ENCODE data around the gene RCOR1.
"Not testable (repeated sequence)": the region's sequence is repeated elsewhere in the genome, so short reads cannot be mapped to it uniquely, and the experiment has no call there.

The RCOR1 gene

GRCh38 chr14:102758087-102758486 is 165.6 kb downstream of the RCOR1 start:
- DNase-seq, result no peak

DNA sequence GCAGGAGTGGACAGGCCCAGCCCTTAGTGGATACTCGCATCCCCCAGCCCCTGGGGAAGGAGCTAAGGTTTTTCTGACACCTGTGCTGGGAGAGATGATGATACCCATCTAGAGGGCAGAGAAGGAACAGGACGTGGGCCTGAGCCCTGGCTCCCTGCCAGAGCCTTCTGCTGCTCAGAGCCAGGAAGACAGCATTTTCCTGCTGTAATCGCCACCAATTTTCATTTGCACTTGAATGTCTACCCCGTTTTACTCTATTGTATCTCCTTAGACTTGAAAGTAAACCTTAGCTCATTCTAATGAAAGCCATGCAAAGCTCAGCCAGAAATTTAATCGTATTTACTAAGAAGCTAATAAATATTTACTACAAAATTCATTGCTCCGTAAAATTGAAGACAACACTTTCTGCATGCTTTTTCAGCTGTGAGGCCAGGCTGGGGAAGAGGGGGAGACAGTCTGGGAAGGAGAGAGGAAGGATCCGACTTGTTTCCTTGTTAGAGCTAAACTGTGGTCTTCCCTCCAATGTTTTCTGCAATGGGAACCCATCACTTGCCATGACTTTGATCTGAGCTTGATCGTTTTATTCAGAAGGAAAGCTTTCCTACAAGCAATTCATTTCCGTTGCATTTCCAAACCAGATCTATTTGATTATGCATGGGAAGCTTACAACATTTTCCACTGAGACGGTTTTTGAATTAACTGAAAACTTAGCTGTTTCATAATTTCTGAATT is 167.2 kb downstream of the RCOR1 start:
- DNase-seq, result no peak

DNA sequence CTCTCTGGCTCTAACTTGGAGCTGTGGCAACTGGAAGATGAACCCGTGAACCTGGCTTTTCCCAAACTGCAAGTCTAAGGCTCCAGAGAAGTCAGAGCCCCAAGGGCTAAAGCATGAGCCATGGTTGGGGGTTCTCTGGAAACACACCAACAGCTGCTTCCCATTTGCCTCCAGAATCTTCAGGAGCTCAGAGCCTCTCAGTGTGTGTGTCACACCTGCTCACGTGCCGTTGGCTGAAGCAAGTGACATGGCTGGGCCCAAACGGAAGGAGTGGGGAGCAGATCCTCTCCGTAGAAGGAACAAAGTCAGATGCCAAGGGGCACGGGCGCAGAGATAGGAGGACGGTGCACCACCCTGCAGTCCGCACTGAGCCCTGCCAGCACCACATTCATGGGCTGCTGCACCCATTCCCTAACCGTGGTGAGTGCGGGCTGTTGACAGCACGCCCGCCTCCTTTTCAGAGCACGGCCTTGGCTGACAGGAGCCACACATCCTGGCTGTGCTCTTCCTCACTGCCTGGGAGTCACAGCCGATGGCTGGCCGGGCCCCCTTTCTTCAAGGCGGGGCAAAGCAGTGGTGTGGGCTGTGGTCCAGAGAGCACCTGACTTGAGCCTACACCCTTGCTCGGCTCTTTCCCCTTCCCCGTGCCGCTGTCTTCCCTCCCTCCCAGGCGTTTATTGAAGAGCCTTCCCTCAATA is 168.2 kb downstream of the RCOR1 start:
- no peak for DNase-seq

- no peak for DNase-seq
Observed at GRCh38 chr14:102761206-102761605, 168.8 kb downstream of the RCOR1 start.

GRCh38 chr14:102764220-102764671 is 171.8 kb downstream of the RCOR1 start:
- no peak for DNase-seq

DNA sequence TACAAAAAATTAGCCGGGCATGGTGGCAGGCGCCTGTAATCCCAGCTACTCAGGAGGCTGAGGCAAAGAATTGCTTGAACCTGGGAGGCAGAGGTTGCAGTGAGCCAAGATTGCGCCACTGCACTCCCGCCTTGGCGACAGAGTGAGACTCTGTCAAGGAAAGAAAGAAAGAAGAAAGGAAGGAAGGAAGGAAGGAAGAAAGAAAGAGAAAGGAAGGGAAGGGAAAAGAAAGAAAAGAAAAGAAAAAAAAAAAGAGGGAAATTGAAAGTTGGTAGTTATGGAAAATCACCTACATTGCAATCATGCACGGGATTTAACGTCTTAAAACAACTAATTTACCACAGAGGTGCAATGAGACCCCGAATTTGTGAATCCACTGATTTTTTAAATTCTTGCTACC is 173.3 kb downstream of the RCOR1 start:
- DNase-seq, result not testable (repeated sequence)

- peak; percentile 21 for DNase-seq
Observed at GRCh38 chr14:102768223-102769048, 176.0 kb downstream of the RCOR1 start.

DNA sequence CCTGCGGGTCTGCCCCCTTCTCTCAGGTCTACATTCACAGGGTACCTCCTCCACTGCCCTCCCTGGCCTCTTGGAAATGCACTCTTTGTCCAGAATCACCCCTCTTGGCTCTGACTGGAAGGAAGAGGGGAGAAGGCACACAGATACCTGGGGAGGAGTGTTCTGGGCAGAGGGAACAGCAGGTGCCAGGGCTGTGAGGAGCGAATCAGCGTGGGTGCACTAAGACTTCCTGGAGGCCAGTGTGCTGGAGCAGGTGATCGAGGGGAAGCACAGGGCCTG is 176.5 kb downstream of the RCOR1 start:
- no peak for DNase-seq

DNA sequence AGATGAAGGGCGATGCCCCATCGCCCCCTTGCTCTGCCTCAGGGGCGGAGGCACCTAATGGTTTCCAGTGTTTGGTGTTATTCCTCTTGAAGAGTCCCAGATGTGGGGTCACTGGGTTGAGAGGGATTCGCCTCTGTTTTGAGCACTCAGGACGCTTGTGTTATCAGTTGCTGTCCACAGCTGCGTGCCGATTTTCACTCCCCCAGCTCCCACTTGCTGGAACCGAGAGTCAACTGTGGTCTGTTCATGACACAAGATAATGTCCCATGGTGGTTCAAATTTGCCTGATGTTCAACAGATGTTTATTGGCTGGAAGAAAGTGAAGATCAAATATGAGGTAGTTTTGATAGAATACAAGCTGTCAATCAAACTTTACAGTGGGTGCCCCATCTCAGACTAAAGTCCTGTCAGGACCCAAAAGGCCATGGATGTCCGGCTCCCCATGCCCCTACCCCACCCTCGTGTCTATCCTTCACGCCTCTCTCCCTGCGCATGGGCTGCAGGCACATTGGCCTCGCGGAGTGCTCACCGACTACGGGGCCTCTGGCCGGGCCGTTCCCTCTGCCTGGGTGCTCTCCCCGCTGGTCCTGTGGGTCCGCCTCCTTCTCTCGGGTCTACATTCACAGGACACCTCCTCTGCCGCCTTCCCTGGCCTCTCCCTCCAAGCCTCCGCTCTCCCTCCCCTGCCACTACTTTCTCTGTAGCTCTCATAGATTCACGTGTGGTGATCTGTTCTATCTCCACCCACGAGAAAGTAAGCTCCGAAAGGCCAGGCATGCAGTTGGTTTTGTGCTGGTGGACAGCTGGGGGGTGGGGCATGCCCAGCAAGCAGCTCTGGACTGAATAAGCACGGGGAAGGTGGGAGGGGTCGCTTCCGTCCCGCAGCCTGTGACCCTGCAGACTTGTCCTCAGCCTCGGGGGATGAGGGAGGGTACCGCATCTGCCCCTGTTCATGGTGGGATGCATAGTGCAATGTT is 178.0 kb downstream of the RCOR1 start:
- DNase-seq, result no peak

- DNase-seq, result no peak
Observed at GRCh38 chr14:102771144-102771543, 178.7 kb downstream of the RCOR1 start.

GRCh38 chr14:102772781-102773570 is 180.5 kb downstream of the RCOR1 start:
- DNase-seq, result no peak

- DNase-seq, result peak; percentile 79
Observed at GRCh38 chr14:102774391-102775153, 182.1 kb downstream of the RCOR1 start.

GRCh38 chr14:102775855-102776760 is 183.7 kb downstream of the RCOR1 start:
- DNase-seq, result no peak

DNA sequence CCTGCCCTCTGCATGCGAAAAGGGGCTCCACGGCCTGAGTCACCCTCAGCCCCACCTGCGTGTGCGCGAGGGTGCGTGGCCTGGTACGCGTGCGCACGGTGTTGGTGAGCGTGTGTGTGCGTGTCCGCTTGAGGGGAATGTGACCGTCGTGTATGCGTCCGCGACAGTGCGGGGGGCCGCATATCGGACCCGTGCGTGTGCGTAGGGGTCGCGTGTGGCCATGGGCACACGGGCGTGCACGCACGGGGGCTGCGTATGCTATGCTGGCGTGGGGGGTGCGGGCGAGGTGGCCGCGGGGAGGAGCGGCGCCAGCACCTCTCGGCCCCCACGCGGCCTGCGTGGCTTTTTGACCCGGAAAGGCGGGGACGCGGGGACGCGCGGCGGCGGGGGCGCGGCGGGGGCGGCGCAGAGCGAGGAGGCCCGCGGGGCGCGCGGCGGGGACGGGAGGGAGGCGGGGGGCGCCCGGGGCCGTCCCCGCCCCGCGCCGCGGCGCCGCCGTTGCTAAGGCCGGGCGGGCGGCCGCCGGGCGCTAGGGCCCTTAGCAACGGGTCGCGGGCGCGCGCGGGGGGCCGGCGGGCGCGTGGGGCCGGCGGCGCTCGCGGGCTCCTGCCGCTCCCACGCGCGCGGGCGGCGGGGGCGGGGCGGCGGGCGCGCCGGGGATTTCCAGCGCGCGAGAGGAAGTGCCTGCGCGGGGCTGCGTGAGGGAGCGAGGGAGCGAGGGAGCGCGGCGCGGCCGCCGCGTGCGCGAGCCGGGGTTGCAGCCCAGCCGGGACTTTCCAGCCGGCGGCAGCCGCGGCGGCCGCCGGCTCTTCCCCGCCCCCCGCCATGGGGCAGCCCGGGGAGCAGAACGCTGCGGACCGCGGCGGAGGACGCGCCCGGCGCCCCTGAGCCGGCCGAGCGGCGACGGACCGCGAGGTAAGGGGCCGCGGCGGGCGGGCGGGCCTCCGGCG is 184.6 kb downstream of the RCOR1 start, which contains the start of gene TRAF3:
TSS of gene TRAF3 (plus strand) at position 689 of the 950 bp plus-strand sequence. CDS start 92,753 bp downstream, outside the sequence.
- DNase-seq, result peak; percentile 93

GRCh38 chr14:102777711-102778337 is 185.4 kb downstream of the RCOR1 start:
- DNase-seq, result no peak

DNA sequence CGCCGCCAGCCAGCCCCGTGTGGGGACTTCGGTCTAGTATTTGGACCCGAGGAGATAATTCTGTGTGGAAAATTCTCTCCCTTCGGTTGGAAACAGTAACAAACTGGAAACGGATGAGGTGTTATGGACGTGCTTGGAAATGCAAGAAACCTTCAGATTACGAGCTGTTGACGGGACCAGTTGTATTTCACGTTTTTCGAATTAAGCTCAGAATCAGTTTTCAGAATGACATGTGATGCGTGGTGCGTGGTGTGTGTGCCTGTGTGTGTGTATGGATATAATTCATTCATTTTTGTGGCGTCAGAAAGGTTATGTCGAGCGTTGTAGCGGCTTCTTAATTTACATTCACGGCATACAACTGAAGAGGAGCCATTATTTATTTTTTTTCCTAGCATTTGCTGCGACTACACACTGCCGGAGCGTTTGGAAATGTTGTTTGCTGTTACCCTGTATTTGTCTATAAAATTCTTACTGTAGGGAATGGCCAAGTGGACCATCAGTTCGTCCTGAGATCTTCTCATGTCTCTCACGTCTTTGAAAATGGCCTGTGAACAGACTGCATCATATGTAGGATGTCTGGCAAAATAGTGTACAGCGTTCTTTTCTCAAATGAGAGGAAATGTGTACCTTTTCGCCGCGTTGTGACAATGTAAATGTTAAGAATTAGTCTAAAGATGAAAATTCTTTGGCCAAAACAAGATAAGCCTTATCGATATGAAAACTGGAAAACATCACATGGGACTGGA is 186.1 kb downstream of the RCOR1 start:
- DNase-seq, result peak; percentile 43

GRCh38 chr14:102779084-102779462 is 186.6 kb downstream of the RCOR1 start:
- DNase-seq, result no peak
